ENCODE data around the gene GABPA.
A peak's percentile ranks its signal among the peaks of the same experiment; 100 is the strongest.
"Not testable (repeated sequence)": the region's sequence is repeated elsewhere in the genome, so short reads cannot be mapped to it uniquely, and the experiment has no call there.

The GABPA gene

DNA sequence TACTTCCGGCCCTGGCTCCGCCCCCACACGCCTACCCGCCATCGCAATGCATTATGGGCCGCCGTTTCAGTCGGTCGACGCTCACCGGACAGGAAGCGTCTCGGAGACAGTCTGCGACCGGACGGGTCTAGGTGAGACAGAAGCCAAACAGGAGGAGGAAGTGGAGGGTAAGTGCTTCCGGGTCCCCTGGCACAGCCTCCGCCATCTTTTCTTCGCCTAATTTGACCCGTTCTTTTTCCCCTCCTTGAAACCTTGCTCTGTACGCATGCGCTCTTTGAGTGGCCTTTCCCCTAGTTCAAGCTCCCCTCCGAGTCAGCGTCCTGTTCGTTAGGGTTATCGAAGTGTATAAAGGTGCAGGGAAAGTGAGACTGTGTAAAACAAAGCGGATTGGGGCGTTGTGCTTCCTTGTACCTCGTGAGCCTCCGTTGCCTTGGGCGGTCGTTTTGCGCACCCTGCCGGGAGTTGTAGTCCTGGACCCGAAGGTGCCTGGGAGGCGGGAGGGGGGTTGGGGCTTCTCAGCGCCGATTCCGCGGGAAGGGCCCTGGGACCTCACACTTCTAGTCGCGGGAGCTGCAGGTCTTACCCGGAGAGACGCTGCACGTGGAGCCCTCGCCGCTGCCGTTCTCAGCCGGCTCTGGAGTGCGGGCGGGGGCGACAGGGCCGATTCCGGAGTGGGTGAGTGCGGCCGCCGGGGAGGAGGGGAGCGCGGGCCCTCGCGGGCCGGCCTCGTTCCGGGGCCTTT, at the start of gene GABPA, which contains the start of gene ATP5PF:
Gene GABPA, plus strand, starts transcription at position 69 of the 742 bp plus-strand sequence. CDS start 6,627 bp downstream, outside the sequence.
Gene ATP5PF, minus strand, starts transcription at position 1 of the 742 bp plus-strand sequence. CDS start 5,110 bp downstream, outside the sequence.
- DNase-seq, result peak; percentile 99

DNA sequence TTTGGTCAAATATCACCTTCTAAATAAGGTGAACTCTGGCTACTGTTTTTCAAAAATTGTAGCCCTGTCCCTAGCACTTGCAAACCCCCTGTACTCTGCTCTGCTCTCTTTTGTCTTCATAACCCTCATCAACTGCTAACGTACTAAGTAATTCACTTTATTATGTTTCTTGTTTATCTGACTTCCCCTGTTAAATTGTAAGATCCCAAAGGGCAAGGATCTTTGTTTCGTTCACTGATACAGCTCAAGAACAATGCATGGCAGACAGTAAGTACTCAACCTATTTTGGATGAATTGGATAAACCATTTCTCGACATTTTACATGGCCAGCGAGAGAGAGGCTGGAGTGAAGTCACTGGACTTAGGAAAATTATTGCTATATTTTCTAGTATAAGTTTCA, 47.0 kb upstream of the GABPA start:
- no peak for DNase-seq

DNA sequence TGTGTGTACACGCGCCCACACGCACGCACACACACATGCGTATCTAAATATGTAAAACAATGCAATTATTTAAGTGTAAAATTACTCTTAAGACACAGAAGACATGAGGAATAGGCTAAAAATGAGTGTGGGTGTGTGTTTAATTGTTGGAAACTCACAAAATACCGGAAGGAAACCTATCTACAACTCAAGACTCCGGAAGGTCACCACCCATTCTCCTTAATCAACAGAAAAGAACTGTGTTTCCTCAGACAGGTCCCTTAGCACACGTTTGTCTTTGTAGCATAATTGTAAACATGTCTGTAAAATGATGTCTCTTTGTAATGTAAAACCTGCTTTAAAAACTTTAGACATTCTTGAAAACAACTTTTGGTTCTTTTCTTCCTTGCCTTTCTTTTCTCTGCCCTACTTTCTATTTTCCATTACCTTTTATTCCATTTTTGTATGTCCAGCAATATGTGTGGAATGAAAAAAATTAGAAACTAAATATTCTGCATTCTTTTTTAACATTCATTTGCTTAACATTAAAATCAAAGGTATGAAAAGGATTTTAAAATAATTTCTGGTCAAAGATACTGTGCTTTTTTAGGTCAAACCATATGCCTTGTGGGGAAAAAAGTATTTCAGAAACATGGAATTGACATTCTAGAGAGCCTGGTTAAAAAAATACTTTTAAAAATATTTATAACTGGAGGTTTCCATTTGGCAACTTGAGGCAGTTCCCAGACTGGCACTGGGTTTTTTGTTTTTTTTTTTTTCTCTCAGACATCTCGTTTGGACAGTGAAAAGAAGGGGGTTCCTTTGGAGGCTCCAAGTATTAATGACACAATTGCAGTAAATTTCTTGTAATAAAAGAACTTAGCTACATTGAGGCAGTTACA, 46.3 kb upstream of the GABPA start:
- no peak for DNase-seq

DNA sequence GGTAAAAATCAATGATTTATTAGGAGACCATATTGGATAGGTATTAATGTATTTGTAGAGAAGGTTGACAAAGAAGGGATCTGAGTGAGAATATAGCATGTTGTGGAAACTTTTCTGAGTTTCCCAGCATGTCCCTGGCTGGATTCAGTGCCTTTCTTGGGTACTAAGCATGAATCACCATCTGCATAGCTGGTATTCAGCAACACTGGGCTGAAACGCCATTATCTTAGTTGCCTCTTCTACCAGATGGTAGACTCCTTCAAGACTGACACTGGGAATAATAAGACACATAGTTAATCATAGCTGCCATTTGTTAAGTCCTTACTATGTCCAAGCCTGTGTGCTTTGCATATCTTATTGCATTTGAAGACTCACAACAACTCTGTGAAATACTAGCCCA, 45.5 kb upstream of the GABPA start:
- no peak for DNase-seq

DNA sequence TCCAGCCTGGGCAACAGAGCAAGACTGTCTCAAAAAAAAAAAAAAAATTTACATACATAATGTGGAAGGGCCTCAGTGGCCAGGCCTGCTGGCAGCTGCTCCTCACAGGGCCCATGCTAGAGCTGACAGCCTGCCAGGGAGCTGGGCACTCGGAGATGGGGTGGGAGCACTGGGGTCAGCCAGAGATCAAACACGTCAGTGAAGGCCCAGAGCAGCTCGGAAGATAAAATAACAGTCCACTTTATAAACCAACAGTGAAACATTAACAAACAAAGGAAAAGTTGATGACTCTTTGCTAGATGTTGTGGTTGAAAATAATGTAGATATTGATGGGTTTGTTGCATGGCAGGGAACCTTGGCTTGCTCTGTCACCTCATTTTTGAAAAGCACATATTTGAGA, 42.8 kb upstream of the GABPA start:
- DNase-seq, result no peak

DNA sequence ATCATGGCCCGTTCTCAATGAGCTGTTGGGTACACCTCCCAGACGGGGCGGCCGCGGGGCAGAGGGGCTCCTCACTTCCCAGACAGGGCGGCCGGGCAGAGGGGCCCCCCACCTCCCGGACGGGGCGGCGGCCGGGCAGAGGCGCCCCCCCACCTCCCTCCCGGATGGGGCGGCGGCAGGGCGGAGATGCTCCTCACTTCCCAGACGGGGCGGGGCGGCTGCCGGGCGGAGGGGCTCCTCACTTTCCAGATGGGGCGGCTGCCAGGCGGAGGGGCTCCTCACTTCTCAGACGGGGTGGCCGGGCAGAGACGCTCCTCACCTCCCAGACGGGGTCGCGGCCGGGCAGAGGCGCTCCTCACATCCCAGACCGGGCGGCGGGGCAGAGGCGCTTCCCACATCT, 39.3 kb upstream of the GABPA start:
- not testable (repeated sequence) for DNase-seq

DNA sequence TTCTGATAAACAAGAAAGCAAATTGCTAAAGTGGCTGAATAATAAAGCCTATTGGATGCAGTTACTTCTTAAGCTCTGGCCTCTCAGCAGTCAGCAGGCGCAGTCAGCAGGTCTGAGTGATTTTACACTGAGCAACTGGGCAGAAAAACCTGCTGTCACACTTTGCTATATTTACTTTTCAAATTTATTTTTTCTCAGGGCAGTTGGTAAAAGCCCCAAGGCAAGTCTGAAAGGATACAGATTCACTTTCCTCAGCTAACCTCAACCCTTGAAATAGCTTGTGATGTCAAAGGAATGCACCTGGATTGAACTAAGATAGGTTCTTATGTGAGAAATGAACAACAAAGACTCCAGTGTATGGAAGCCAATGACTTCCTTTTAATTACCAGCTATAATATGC, 34.0 kb upstream of the GABPA start:
- DNase-seq, result no peak

DNA sequence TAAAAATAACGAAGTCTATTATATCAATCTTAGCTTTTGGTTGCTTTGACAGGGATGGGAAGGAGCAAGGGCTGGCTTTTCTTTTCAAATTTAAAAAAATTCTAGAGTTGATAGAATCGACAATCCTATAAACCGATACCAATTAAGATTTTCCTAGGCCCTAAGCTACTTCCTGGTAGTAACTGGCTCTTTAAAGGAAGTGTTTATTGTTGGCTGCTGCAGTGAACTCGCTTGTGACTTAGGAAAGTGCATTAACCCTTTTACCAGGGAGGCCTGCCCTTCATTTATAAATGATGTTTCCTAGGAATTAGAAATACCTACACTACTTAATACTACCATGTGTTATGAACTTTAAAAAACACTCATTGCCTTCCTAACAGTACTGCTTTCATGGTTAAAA, 33.2 kb upstream of the GABPA start:
- no peak for DNase-seq

DNA sequence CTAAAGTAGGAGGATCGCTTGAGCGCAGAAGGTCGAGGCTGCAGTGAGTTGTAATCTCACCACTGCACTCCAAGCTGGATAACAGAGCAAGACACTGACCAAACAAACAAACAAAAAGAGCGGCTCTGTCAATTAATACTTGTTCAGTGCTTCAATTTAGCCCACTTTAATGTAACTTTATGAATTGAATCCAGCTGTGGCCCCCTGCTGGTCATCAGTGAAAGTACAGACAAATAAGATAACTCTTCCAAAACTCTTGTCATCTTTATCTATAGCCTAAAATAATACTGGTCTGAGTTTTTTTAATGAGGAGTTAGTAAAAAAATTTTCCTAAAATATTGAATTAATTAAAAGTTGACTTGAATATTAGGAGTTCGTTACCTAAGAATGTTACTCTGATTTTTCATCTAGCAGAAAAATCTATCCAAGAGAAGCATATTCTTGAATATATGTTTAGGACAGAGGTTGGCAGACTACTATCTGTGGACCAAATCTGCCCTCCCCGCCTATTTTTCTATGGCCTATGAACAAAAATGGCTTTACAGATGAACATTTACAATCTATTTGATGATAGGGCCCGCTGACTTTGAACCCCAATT, 26.2 kb upstream of the GABPA start:
- peak; percentile 36 for DNase-seq

DNA sequence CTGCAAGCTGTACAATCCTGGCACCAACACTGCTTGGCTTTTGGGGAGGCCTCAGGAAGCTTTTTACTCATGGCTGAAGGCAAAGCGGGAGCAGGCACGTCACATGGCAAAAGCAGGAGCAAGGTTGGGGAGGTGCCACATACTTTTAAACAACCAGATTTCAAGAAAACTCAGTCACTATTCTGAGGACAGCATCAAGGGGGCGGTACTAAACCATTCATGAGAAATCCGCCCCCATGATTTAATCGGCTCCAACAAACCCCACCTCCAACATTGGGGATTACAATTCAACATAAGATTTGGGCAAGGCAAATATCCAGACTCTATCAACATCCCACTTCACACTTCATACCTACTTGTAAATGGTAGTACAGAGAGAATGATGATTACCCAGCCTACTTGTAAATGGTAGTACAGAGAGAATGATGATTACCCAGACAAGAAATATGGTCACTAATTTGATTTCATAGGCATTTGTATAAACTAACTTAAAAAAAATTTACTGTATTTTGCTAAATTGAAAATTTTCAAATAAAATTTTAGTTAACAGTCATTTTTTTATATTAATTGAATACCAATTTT, 25.0 kb upstream of the GABPA start:
- no peak for DNase-seq

DNA sequence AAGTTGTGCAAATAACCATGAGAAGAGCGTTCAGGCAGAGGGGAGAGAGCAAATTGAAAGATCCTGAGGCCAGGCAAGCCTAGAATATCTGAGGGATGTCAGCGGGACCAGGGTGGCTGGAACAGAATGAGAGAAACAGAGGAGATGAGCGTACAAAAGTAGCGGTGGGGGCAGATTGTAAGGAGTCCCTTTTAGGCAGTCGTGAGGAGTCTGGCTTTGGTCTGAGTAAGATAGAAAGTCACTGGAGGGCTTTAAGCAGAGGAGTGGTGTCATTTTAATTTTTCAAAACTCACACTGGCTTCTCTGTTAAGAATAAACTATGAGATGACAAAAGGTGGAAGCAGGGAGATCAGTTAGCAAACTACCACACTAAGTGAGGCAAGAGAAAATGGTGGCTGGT, 24.2 kb upstream of the GABPA start:
- DNase-seq, result no peak

DNA sequence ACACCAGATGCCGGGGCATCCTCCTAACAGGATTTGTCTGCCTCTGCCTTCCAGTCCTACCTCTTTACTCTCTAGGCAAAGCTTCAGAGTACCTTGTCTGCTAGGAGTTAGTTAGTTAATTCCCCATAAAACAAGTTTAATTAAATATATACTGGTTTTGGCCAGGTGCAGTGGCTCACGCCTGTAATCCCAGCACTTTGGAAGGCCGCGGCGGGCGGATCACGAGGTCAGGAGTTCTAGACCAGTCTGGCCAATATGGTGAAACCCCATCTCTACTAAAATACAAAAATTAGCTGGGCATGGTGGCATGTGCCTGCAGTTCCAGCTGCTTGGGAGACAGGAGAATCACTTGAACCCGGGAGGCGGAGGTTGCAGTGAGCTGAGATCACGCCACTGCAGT, 20.7 kb upstream of the GABPA start:
- DNase-seq, result not testable (repeated sequence)

DNA sequence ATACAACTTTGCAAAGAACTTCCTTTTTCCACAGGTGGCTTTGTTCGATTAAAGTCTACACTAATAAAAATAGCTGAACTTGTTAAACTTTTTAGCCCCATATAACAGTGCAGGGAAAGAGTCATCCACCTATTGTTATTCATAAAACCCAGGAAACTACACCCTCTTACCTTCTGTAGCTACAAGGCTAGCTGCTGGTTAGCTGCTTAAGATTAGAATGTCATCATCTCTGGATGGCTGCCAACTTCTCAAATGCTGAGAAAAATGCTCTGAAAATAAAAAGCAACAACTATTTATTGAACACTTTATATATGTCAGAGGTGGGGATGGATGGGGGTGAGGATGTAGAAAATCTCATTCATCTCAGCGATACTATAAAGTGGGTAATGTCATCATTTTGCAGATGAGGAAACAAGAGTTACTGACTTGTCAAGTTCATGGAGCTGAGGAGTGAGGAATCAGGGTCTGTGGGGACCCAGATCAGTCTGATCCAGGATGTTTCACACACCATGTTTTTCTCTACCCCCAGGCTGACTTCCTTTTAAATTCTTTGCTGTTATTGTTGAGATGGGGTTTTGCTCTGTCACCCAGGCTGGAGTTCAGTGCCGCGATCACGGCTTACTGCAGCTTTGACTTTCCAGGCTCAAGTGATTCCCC, 17.2 kb upstream of the GABPA start:
- DNase-seq, result no peak

DNA sequence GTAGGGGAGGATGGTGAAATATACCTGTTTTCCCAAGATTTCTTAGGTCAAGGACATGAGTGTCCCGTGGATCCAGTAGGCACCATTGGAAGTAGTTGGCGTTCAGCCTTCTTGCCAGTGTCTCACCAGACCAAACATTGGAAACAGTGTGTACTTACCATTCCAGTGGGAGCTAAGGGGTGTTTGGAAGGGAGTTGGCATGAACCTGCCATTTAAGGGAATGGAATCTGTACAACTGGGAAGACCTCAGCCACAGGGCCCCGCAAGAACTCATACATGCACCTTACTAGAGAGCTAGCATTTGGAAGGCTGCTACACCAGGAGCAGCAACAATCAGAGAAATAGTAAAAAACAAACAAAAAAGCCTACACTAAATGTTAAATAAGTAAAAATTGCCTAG, 12.8 kb upstream of the GABPA start:
- no peak for DNase-seq

DNA sequence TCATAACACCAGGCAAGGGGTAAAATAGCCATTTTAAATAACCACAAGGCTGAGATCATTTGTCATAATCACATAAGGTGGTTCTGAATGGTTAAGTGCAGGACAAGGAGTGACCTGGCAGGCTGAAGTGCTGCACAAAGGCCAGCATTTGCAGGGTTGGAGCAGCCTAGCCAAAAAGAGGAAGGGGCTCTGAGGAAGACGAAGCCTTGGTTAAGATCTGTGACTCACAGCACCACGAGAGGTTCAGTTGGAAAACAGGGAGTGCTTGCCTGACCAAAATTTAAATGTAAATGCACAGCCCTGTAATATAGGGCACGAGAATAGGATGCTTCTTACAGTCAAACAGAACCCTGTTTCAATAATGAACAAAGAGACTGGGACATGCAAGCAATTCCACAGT, 12.1 kb upstream of the GABPA start:
- no peak for DNase-seq

DNA sequence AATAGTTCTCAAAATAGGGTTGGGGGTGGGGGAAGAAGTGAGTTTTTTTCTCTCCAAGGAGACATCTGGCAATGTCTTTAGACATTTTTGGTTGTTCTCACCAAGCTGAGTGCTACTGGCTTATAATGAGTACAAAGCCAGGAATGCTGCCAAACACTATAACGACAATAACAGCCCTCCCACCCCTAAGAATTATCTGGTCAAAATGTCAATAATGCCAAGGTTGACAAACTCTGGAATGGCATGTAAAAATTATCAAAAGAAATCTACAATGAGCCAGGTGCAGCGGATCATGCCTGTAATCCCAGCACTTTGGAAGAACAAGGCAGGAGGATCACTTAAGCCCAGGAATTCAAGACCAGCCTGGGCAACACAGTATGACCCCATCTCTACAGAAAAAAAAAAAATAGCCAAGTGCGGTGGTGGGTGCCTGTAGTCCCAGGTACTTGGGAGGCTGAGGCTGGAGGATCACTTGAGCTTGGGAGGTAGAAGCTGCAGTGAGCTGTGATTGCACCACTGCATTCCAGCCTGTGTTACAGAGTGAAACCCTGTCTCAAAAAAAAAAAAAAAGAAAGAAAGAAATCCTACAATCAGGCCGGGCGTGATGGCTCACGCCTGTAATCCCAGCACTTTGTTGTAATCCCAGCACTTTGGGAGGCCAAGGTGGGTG, 2.5 kb upstream of the GABPA start:
- no peak for DNase-seq

DNA sequence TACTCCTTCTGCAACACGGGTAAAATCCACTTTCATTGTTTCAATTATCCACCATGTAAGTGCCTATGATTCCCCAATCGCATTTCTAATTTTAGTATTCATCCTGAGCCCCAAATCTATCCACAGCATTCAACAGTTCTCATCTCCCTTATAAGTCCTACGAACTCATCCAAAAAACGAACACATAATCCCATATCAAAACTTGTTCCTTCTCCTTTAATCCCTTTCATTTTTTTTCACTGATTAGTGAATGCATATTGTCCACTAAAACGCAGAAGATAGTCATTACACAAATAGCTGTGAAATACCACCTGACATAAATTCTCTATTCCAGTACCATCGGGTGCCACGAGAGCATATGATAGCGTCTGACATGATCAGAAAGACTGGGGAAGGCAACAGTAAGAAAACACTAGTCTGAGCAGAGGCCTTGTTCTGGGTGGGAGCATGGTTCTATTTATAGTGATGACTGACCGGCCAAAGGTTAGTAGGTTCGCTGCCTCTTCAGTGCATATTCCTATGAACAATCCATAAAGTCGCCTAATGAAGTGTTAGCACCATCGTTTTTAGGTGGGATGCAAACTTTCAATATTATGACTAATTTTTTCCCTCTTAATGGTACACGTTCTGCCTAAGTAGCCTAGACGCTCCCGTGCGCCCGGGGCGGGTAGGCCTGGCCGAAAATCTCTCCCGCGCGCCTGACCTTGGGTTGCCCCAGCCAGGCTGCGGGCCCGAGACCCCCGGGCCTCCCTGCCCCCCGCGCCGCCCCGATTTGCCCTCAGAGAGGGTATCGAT, 716 bp upstream of the GABPA start:
- DNase-seq, result peak; percentile 47

DNA sequence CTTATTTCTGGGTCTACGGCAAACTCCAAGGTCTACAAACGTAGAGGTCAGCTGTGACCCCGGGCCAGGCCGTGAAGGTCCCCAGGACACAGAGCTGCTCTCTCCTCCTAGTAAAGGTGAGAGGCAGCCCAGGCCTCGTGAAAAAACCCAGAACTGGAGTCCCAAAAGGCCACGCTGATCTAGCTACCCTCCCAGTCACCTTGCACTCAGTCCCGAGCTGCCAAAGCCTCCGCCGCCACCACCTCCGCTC, 193 bp upstream of the GABPA start:
- DNase-seq, result no peak

DNA sequence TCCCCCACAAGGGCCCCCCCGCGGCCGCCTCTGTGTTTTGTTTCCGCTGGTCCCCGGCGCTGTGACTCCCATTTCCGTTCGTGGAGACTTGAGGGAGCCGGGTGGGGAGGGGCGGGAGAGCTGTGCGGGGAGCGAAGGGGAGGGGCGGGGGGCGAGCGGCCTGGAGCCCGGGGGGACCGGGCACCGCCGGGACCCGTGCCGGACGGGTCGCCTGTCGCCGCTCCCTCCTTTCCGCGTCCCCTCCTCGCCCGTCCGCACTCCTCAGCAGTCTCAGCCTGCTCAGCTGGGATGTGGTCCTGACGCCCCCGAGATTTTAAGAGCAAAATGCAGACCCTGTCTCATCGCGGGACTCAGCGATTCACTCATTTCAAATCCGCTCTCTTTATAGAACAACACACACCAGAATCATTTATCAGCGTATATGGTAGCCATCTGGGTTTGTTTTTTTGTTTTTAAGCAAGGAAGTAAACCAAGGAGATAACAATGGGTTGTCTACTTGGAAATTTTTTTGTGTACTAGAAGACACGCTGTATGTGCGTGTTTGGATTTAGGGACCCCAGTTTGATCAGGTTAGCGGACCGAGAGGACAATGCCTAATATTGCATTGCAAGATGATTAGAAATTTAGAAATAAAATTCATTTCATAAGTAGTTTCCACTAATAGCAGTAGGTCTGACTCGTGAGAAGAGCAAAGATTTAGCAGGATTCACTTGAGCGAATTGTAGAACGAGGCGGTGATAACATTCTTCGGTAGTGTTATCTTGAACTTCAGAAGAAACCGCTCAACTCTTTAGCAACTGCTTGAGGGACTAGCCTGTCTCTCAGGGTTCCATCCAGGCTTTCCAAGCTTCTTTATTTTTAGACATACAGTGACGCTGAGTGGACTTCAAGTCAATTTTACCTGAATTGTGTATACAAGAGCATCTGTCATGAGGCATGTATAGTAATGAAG, 1.1 kb downstream of the GABPA start:
- peak; percentile 81 for DNase-seq

DNA sequence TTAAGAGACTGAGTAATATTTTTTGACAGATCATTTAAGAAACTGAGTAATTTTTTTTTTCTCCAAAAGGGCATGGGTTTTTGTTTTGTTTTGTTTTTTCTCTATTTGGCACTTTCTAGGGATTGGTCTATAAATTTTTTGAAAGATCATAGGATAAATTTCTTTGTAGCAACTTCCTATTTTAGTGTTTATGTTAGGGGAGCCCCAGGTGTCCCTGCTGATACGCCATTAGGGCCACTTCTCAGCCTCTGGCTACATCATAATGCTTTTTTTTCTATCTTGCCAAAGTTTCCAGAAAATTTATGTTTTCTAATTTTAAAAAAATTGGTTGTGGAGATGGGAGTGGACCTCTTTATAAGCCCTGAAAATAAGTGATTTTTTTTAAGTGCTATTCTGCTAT, 2.6 kb downstream of the GABPA start:
- DNase-seq, result no peak
